Osteoblast (primary cell): ENCODE measurements around the gene CDCA4. TPM values are rescaled to one million over a fixed set of nuclear protein-coding genes. Genes with fewer than 3 reads are reported as not detected.

Source experiments
- DNase-seq: peaks from one replicate; pipeline ENCODE4 v3.0.0; 2011; ENCODE audit warnings: low spot score, mixed read lengths; ENCODE audit not compliant: insufficient read length; ENCODE audit errors: missing footprints
- H2AFZ ChIP-seq: 2 replicates; pipeline ENCODE4 v1.6.0; 2011; ENCODE audit warnings: mild to moderate bottlenecking, low read length
- H3K27ac ChIP-seq: 2 replicates; pipeline ENCODE4 v1.5.1; 2011; ENCODE audit warnings: mild to moderate bottlenecking, low read depth, low read length, moderate library complexity
- H3K27me3 ChIP-seq: 2 replicates; pipeline ENCODE4 v1.6.0; 2012; ENCODE audit warnings: mild to moderate bottlenecking, control low read depth, inconsistent platforms, low read length, moderate library complexity; ENCODE audit not compliant: insufficient read depth
- H3K36me3 ChIP-seq: 2 replicates; pipeline ENCODE4 v1.5.1; 2011; ENCODE audit warnings: mild to moderate bottlenecking, low read length, control low read depth, moderate library complexity; ENCODE audit not compliant: insufficient read depth
- H3K4me1 ChIP-seq: 2 replicates; pipeline ENCODE4 v1.5.1; 2011; ENCODE audit warnings: mild to moderate bottlenecking, low read length, control low read depth, moderate library complexity; ENCODE audit not compliant: insufficient read depth
- H3K4me2 ChIP-seq: 2 replicates; pipeline ENCODE4 v1.6.0; 2011; ENCODE audit warnings: mild to moderate bottlenecking, low read length; ENCODE audit not compliant: insufficient read depth
- H3K4me3 ChIP-seq: fragments of 200-600 bp; sonication (generic); 3 replicates; pipeline ENCODE4 v1.5.1; 2012; ENCODE audit warnings: mild to moderate bottlenecking, low read length, inconsistent platforms; ENCODE audit not compliant: insufficient read depth
- H3K79me2 ChIP-seq: 2 replicates; pipeline ENCODE4 v1.6.0; 2012; ENCODE audit warnings: mild to moderate bottlenecking, low read length, control low read depth, inconsistent platforms; ENCODE audit not compliant: insufficient read depth
- H3K9me3 ChIP-seq: 2 replicates; pipeline ENCODE4 v1.5.1; 2011; ENCODE audit warnings: low read depth, low read length, control low read depth
- H4K20me1 ChIP-seq: 2 replicates; pipeline ENCODE4 v1.6.0; 2012; ENCODE audit warnings: mild to moderate bottlenecking, low read length, control low read depth; ENCODE audit not compliant: insufficient read depth
- CTCF ChIP-seq: IDR thresholded peaks from 2 replicates; pipeline ENCODE4 v1.5.1; 2011; ENCODE audit warnings: mild to moderate bottlenecking, low read depth, low read length, moderate library complexity; ENCODE audit errors: extremely low read depth
- total RNA-seq: library from RNA; depleted of rRNA; stranded (reverse); fragments of >200 nt; gene quantifications from 2 replicates; pipeline ENCODE4 v1.2.3, GENCODE V29; 2012

CDCA4 gene
- total RNA-seq, 1 donor, result 13.8 TPM

DNA sequence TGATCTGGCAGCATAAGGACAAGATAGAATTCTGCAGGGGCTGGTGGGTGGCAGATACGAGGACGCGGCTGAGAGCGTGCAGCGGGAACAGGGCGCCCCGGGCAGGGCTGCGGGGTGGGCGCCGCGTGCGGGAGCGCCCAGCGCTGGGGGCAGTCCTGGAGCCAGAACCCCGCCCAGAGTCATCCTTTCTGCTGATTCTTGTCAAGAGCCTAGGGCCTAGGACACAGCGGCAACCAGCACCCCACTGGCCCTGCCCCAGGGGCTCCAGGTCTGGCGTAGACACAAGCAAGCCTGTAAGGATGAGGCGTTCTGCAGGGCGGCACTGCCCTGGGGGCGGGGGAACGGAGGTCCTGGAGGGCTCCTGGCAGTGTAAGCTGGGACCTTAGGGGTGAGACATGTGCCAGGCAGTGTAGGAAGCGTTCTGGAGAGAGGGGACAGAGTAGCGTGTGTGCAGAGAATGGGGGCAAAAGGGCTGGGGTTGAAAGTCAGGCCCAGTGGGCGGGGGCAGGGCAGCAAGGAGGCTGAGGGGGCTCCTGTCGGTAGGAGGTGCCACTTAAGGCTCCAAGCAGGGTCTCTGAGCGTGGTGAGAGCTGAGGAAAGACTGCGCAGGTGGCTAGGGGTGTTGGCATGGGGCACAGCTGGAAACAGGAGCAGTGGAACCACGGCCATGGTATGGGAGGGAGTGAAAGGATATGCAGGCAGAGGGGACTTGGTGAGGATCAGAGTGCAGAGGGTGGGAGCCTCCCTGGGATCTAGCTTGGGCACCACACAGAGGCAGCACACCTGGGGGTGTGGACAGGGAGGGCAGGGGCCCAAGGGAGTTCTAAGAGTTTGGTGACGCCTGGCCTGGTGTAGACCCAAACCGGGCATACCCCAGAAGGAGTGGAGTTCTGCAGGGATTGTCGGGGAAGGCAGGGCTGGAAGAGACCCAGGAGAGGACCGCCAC lies 41.9 kb downstream of the CDCA4 start:
- no peak overlapping the region for H2AFZ ChIP-seq
- no peak overlapping the region for H3K4me3 ChIP-seq
- H3K4me2 ChIP-seq, result peak overlapping the region; percentile 39

DNA sequence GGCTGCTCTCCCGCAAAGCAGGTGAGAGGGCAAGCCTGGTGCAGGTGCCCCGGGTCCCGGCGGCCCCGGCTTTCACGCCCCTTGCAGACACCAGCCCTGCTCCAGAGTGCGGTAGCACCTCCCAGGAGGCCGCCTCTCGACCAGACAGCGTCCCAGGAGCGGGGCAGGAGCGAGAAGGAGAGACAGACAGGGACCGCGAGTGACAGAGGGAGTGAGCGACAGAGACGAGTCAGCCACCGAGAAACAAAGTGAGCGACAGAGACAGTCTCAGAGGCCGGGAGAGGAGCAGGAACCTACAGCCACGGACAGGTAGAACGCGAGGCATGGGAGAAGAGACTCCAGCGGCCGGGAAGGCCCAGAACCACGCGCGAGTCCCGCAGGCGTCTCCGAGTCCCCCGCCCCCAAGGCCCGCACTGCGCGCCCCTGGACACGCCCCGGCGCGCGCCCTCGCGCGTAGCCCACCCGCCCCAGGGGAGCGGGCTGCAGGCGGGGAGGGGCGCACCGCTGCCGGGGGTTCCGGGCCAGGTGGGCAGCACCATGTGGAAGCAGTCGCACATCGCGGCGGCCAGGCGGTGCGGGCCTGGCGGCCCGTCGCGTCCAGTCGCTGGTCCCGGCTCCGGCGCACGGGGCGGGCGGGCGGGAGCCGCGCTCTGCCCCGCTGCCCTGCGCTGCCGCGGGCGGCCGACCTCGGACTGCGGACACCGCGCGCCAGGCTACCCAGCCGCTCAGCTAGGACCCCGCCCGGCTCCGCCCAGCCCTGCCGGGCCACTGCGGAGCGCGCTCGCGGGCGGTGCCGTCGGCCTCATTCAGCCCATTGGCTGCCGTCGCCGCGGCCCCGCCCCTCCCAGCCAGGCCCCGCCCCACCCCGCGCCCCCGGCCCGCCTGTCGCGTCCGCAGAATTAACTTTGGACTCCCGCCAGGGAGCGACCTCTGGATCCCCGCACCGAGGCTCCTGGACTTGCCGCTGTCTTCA lies 42.9 kb downstream of the CDCA4 start, which contains the start of gene AHNAK2:
TSS of gene AHNAK2 (minus strand) at position 694 of the 973 bp plus-strand sequence. CDS start at position 557, 137 bp downstream.
- peak; percentile 98 for DNase-seq
- H2AFZ ChIP-seq, result peak within 1 kb of the TSS; percentile 84
- peak within 1 kb of the TSS; percentile 87 for H3K4me2 ChIP-seq
- no peaks in the 10 kb centered on the region for H3K79me2 ChIP-seq
- H3K36me3 ChIP-seq, result no peaks in the 10 kb centered on the region
- no peaks in the 10 kb centered on the region for H3K27me3 ChIP-seq
- peaks cover 20% of the 10 kb centered on the region for H3K4me1 ChIP-seq
- H3K27ac ChIP-seq, result no peak within 1 kb of the TSS
- H3K4me3 ChIP-seq, result peak within 1 kb of the TSS; percentile 68
- H3K9me3 ChIP-seq, result no peaks in the 10 kb centered on the region
- no peak for TF ChIP-seq CTCF
- H4K20me1 ChIP-seq, result no peaks in the 10 kb centered on the region

More for the DNA sequence above, 41.9 kb downstream of the CDCA4 start:
- DNase-seq, result peak; percentile 76
- TF ChIP-seq CTCF, result no peak
- Histone ChIP-seq H3K9me3 (no peaks in the 10 kb centered on the region), H3K27ac (no peak overlapping the region), H3K4me1 (peaks cover 10% of the 10 kb centered on the region), H3K27me3 (no peaks in the 10 kb centered on the region), H3K36me3 (no peaks in the 10 kb centered on the region), H3K79me2 (no peaks in the 10 kb centered on the region), H4K20me1 (no peaks in the 10 kb centered on the region)

DNA sequence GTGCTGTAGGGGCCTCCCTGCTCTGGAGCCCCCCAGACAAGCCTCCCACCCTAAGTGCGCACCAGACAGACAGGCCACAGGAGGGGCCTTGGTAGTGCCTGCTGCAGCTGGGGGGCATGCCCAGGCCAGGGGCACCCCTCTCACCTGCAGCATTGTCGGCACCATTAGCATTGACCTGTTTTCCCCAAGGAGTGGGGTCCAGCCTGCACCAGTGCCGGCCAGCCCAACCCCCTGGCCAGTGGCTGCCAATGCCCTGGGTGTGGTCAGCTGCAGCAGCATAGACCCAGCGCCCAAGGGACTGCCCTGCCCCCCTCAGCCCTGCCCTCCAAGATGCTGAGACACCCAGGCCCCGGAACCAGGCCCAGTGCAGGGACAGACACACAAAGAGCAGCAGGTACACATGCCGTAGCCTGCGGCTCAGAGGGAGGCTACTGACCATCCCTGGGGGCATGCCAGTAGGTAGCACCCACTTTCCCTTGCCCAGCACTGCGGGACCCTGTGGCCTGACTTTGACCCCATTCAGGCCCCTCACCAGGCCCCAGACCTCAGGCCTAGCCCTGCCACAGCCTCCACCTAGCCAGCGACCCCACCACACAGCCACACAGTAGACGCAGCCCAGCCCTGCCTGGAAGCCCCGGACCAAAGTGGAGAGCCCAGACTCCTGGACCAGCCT lies 43.7 kb downstream of the CDCA4 start:
- peaks cover 28% of the 10 kb centered on the region for H3K4me1 ChIP-seq
- H3K4me3 ChIP-seq, result peak overlapping the region; percentile 68
- H3K36me3 ChIP-seq, result no peaks in the 10 kb centered on the region
- H3K9me3 ChIP-seq, result no peaks in the 10 kb centered on the region
- no peak overlapping the region for H3K27ac ChIP-seq
- H3K27me3 ChIP-seq, result no peaks in the 10 kb centered on the region
- peak overlapping the region; percentile 84 for H2AFZ ChIP-seq
- peak; percentile 53 for DNase-seq
- no peaks in the 10 kb centered on the region for H3K79me2 ChIP-seq
- no peak for TF ChIP-seq CTCF
- H3K4me2 ChIP-seq, result peak overlapping the region; percentile 87
- H4K20me1 ChIP-seq, result no peaks in the 10 kb centered on the region
